BJ (cell line): ENCODE measurements around the gene PHKG2. TPM values are rescaled to one million over a fixed set of nuclear protein-coding genes. Genes with fewer than 3 reads are reported as not detected.

Experiments used
- CTCF ChIA-PET: fragments of 350-600 bp; formaldehyde crosslinking; extraction: SDS; loops from one replicate; lab custom pipeline; 2021; ENCODE audit warnings: antibody characterized with exemption, inconsistent platforms; lab: Yijun Ruan, JAX
- POLR2A ChIA-PET: fragments of 300-600 bp; sonication (Branson Sonifier 250); formaldehyde crosslinking; extraction: SDS; loops from one replicate; lab custom pipeline; 2021; ENCODE audit warnings: antibody characterized with exemption; lab: Charles Lee
- DNase-seq: peaks from one replicate; pipeline ENCODE4 v3.0.0-alpha.2; 2011; ENCODE audit warnings: low read depth
- H3K27me3 ChIP-seq: 2 replicates; pipeline ENCODE4 v1.6.0; 2011; ENCODE audit warnings: low read length; ENCODE audit not compliant: control insufficient read depth, insufficient read depth
- H3K36me3 ChIP-seq: 2 replicates; pipeline ENCODE4 v1.5.1; 2011; ENCODE audit warnings: low read length; ENCODE audit not compliant: control insufficient read depth, insufficient read depth
- H3K4me3 ChIP-seq: 2 replicates; pipeline ENCODE4 v1.5.1; 2011; ENCODE audit warnings: low read depth, mild to moderate bottlenecking, control low read depth, low read length
- polyA plus RNA-seq: library from polyadenylated mRNA; depleted of rRNA; stranded (reverse); fragments of >200 nt; gene quantifications from 2 replicates; pipeline ENCODE4 v1.2.3, GENCODE V29; 2011
- TF ChIP-seq, protein P1 (sequence below): IDR thresholded peaks from 2 replicates; pipeline ENCODE4 v1.5.1; 2011; ENCODE audit warnings: low read depth, mild to moderate bottlenecking, control low read depth, inconsistent platforms, low read length, moderate library complexity; ENCODE audit not compliant: insufficient read depth

The PHKG2 gene
- polyA plus RNA-seq, 1 experiment = 32.4 TPM

DNA sequence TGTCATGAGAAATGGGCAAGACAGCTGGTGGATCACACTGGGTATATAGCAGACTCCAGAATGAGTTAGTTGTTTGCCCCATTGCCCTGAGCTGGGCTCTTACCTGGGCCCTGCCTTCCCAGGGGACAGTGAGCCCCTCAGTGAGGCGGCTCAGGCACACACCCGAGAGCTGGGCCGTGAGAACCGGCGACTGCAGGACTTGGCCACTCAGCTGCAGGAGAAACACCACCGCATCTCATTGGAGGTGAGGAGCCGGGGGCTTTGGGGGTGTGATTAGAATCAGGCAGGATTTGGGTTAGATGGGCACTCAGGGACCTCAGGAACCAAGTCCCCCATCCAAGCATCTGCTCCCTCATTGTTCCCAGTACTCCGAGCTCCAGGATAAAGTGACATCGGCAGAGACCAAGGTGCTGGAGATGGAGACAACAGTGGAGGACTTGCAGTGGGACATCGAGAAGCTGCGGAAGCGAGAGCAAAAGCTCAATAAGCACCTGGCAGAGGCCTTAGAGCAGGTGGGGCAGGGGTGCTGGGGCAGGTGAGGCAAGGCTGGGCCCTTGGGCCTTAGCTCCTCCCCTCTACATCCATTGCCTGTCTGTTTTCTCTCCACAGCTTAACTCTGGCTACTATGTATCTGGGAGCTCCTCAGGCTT lies 16.7 kb downstream of the PHKG2 start:
- CTCF ChIA-PET = no interaction called here
- POLR2A ChIA-PET = no interaction called here
- no peak for DNase-seq
- Histone ChIP-seq H3K36me3 (peaks cover 51% of the 10 kb centered on the region), H3K27me3 (no peaks in the 10 kb centered on the region), H3K4me3 (no peak overlapping the region)
- TF ChIP-seq, protein P1, sequence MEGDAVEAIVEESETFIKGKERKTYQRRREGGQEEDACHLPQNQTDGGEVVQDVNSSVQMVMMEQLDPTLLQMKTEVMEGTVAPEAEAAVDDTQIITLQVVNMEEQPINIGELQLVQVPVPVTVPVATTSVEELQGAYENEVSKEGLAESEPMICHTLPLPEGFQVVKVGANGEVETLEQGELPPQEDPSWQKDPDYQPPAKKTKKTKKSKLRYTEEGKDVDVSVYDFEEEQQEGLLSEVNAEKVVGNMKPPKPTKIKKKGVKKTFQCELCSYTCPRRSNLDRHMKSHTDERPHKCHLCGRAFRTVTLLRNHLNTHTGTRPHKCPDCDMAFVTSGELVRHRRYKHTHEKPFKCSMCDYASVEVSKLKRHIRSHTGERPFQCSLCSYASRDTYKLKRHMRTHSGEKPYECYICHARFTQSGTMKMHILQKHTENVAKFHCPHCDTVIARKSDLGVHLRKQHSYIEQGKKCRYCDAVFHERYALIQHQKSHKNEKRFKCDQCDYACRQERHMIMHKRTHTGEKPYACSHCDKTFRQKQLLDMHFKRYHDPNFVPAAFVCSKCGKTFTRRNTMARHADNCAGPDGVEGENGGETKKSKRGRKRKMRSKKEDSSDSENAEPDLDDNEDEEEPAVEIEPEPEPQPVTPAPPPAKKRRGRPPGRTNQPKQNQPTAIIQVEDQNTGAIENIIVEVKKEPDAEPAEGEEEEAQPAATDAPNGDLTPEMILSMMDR = no peak

DNA sequence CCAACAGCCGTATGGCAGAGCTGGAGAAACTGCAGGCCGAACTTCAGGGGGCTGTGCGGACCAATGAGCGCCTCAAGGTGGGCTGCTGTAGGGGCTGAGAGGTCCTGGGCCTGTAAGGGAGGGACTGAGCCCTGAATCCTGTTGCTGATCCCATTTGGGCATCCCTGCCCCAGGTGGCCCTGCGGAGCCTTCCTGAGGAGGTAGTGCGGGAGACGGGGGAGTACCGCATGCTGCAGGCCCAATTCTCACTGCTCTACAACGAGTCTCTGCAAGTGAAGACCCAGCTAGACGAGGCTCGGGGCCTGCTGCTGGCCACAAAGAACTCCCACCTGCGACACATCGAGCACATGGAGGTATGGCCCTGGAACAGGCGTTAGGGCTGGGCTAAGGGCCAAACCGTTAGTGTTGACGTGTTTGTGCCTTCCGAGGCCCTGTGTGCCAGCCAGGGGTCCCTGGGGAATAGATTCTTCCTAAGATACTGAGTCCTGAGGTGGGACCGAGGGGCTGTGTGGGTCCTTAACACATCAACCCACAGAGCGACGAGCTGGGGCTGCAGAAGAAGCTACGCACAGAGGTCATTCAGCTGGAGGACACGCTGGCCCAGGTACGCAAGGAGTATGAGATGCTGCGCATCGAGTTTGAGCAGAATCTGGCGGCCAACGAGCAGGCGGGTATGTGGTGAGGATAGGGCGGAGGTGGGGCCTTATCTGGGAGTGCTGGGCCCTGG lies 18.1 kb downstream of the PHKG2 start:
- H3K36me3 ChIP-seq = peaks cover 54% of the 10 kb centered on the region
- POLR2A ChIA-PET = no interaction called here
- TF ChIP-seq, protein P1 = no peak
- CTCF ChIA-PET = no interaction called here
- H3K4me3 ChIP-seq = no peak overlapping the region
- no peak for DNase-seq
- H3K27me3 ChIP-seq = no peaks in the 10 kb centered on the region

DNA sequence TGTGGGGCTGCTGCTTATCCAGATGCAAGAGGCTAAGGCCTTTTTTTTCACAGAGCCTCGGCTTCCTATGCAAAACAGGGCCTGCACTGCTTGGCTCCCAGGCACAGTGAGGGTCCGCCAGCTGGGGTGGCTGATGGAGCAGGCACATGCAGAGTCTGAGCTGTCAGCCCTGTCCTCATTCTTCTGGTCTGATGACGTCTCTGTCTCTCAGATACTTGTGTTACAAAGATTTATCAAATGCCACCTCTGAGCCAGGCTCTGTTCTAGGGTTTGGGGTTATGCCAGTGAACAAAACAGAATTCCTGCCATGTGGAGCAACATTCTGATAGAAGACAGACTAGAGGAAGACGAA lies 18.7 kb downstream of the PHKG2 start:
- TF ChIP-seq, protein P1 = no peak
- H3K4me3 ChIP-seq = no peak overlapping the region
- H3K36me3 ChIP-seq = peaks cover 59% of the 10 kb centered on the region
- ChIA-PET POLR2A (no interaction called here), CTCF (no interaction called here)
- no peak for DNase-seq
- no peaks in the 10 kb centered on the region for H3K27me3 ChIP-seq

DNA sequence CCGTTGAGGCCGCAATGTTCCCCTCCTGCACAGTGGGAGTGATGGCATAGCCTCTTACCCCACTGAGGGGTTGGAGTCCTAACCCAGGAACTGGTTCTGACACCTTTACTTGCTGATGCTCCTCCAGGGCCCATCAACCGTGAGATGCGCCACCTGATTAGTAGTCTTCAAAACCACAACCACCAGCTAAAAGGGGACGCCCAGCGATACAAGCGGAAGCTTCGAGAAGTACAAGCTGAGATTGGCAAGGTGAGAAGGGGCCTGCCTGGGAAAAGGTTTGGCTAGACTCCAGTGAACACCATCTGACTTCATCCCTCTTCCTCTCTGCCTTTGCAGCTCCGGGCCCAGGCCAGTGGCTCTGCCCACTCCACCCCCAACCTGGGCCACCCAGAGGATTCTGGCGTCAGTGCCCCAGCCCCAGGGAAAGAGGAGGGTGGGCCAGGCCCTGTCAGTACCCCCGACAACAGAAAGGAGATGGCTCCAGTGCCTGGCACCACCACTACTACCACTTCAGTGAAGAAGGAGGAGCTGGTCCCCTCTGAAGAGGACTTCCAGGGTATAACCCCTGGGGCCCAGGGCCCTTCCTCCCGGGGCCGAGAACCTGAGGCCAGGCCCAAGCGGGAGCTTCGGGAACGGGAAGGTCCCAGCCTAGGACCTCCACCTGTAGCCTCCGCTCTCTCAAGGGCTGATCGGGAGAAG lies 19.7 kb downstream of the PHKG2 start:
- H3K36me3 ChIP-seq = peaks cover 65% of the 10 kb centered on the region
- H3K4me3 ChIP-seq = no peak overlapping the region
- no peaks in the 10 kb centered on the region for H3K27me3 ChIP-seq
- TF ChIP-seq, protein P1 = no peak
- ChIA-PET CTCF (no interaction called here), POLR2A (no interaction called here)
- no peak for DNase-seq

DNA sequence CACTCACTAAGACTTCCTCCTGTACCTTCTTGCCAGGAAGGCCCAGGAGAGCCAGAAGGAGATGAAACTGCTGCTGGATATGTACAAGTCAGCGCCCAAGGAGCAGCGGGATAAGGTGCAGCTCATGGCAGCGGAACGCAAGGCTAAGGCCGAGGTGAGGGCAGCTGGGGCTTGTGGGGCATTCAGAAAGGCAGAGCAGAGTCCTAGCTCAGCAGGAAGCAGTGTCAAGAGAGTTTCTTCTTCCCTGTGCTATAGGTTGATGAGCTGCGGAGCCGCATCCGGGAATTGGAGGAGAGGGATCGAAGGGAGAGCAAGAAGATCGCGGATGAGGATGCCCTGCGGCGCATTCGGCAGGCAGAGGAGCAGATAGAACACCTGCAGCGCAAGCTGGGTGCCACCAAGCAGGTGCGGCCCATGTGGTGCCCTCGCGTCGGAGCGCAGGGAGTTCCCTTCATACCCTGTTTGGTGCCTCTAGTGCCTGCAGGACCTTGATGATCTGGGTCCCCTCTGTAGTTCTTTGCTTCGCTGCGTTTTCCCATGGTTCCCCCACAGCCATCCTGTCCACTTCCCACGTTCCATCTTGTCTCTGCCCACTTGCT lies 20.5 kb downstream of the PHKG2 start:
- TF ChIP-seq, protein P1 = no peak
- Histone ChIP-seq H3K27me3 (no peaks in the 10 kb centered on the region), H3K4me3 (no peak overlapping the region), H3K36me3 (peaks cover 69% of the 10 kb centered on the region)
- ChIA-PET POLR2A (no interaction called here), CTCF (interaction anchor here (1.1 kb wide), 1 partner anchor 173 kb away, joined by 4 read pairs; no protein-coding TSS in a partner anchor)
- no peak for DNase-seq
